Dermis microvascular lymphatic vessel endothelial cell (primary cell): ENCODE data around the gene SEC31B. TPM values are rescaled to one million over a fixed set of nuclear protein-coding genes. Genes with fewer than 3 reads are reported as not detected.

Source experiments
- DNase-seq, 2 donors: peaks; one replicate each; pipeline versions ENCODE4 v3.0.0 to v3.0.0-alpha.2; 2010; ENCODE audit warnings: low read depth in 2 of 2
- total RNA-seq: library from RNA; depleted of rRNA; stranded (reverse); fragments of >200 nt; gene quantifications from 2 replicates; pipeline ENCODE4 v1.2.1, GENCODE V29; 2014

Gene SEC31B
- total RNA-seq, 1 donor from 2014 or later = 0.90 TPM

- DNase-seq = peak in 1 of 2 donors; percentile 29
These were observed 9.3 kb upstream of the SEC31B start for GRCh38 chr10:100528921-100529474.

GRCh38 chr10:100528123-100528886 lies 8.6 kb upstream of the SEC31B start:
- DNase-seq = peak in 1 of 2 donors; percentile 65

GRCh38 chr10:100524638-100525037 lies 5.0 kb upstream of the SEC31B start:
- DNase-seq = no peak

DNA sequence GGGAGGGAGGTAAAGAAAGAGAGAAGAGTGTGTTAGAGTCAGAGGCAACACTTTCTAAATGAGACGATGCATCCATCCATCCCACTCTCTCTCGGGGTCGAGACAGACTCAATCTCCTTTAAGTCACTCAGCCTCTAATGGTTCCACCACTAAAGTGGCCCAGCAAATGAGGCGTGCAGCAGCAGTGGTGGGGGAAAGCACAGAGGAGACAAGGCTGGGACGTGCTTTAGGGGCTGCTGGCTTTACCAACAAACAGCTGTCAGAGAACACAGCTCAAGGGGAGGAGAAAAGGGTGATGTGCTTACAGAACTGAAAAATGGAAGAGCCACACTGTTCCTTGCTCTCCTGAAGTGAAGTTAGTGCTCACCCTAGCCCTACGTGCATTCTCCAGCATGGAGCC lies 4.5 kb upstream of the SEC31B start:
- DNase-seq = no peak

- DNase-seq = no peak
These were observed 3.3 kb upstream of the SEC31B start for GRCh38 chr10:100522945-100523344.

DNA sequence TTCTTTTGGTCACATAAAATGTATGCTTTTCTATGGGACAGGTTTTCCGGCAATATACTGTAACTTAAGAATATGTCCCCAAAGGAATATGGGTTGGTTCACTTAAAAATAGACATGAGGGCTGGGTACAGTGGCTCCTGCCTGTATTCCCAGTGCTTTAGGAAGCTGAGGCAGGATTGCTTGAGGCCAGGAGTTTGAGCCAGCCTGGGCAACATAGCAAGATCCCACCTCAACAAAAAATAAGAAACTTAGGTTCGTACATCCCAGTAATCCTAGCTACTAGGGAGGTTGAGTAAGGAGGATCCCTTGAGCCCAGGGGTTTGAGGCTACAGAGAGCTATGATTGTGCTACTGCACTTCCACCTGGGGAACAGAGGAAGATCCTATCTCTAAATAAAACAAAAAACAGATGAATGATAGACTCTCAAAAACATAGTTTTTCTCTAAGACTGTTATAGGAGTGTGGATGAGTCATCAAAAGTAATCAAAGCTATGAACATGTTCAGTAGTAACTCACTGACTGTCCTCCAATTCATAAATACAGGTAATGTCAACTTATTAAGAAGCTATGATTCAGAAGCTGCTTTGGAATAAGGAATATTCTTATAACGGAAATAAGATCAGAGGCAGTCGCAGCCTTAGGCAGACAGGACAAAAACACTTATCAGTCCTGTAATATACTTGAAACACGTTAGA lies 2.6 kb upstream of the SEC31B start:
- peak in 1 of 2 donors; percentile 31 for DNase-seq

DNA sequence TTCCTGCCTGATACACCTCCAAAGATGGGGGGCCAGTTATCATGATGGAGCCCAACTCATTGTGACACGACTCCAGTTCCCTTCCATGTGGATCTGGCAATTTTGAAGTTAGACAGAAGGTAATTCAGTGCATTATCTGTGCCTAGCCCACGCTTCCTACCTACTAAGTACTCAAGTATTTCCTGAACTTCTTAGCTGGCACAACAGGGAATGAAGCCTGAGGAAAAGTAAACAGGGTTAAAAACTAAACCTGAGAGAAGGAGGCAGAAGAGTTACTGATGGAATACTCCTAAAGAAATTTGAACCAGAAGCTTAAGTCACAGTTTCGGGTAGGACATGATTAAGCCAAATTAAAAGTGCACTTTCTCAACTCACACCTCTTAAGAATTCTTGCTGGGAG lies 1.1 kb upstream of the SEC31B start:
- peak in 1 of 2 donors; percentile 50 for DNase-seq

- DNase-seq = peak; percentile 50 to 74
These were observed 860 bp downstream of the SEC31B start for GRCh38 chr10:100518761-100519241.

- peak in 1 of 2 donors; percentile 23 for DNase-seq
These were observed 2.8 kb downstream of the SEC31B start for GRCh38 chr10:100516847-100517246.

GRCh38 chr10:100515612-100516011 lies 4.0 kb downstream of the SEC31B start:
- DNase-seq = no peak

DNA sequence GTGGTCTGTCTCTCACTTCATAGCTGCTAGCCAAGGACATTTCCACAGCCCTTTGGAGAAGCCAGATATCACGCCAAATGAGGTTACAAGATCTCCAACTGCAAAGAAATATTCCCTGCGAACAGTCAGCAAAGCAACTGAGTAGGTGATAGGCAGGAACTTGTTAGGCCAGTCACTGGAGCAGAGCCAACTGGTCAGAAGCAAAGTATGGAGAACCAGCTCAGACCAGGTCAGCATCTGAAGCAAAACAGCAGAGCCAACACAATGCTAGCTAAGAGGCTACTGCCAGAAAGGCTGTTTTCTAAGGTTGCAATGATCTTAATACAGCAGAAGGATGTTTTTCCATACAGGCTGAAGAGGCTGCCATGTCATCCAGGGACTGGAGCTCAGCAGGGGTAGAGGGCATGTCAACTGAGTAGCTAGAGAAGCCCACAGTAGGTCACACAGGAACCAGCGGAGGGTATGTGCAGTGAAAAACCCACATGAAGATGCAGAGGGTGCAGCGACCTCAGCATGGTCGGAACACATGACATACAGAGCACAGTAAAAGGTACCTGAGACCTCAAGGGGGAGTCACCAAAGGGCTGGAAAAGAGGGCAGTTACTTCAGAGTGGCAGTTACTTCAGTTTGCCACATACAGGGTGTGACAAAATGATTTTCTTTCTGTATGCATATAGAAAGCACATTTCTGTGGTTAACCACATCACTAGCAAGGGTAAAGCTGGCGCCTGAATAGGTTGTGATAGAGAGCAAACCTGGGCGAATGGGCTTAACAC lies 8.9 kb downstream of the SEC31B start:
- DNase-seq = no peak

- no peak for DNase-seq
These were observed 10.3 kb downstream of the SEC31B start for GRCh38 chr10:100509241-100509840.

- peak in 1 of 2 donors; percentile 63 for DNase-seq
These were observed 10.9 kb downstream of the SEC31B start for GRCh38 chr10:100508691-100509150.

- no peak for DNase-seq
These were observed 11.4 kb downstream of the SEC31B start for GRCh38 chr10:100508266-100508665.

GRCh38 chr10:100507357-100507732 lies 12.3 kb downstream of the SEC31B start:
- no peak for DNase-seq

GRCh38 chr10:100506596-100507356 lies 12.9 kb downstream of the SEC31B start:
- DNase-seq = no peak

- no peak for DNase-seq
These were observed 14.5 kb downstream of the SEC31B start for GRCh38 chr10:100505164-100505563.

DNA sequence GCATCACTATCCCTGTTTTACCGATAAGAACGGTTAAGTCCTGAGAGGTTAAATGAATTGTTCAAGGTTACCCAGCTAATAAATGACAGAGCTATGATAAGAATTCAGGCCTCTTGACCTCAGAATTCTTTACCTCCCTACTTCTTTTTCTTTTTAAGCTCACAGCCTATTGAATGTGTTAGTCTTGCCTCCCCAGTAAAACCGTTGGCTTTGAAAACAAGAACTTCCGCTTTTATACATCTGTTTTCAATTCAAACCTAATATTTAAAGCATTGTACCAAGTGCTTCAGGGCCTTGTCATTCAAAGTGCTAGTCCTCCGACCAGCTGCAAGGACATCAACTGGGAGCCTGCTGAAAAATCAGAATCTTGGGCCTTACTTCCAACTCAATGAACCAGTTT lies 15.6 kb downstream of the SEC31B start:
- no peak for DNase-seq

DNA sequence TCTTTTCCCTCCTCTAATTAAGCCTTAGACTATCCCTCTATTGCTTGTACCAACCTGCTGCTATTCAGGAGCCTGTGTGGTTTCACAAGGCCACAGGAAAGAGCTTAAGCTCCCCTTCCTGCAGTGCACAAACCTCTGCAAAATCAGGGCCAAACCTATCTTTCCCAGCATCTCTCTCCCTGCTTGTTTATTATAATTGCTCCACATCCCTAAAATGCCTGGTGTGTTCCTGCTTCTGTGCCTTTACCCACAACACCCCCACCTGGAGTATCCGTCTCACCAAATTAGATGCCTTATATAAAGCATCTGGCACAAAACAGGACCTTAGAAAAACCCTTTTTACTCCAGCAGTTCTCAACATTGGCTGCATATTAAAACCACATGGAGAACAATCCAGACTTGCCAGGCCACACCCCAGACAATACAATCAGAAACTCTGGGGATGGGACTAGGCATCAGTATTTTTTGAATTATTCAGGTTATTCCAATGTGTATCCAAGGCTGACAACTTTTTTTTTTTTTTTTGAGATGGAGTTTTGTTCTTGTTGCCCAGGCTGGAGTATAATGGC lies 16.7 kb downstream of the SEC31B start:
- DNase-seq = no peak

- DNase-seq = no peak
These were observed 18.2 kb downstream of the SEC31B start for GRCh38 chr10:100501423-100501822.
